Esophagus muscularis mucosa (tissue), 4 donors: ENCODE results near the gene ELK4.

Source experiments
- EP300 ChIP-seq: sonication (generic); formaldehyde crosslinking; IDR thresholded peaks from one replicate; pipeline ENCODE4 v1.6.1; 2017; ENCODE audit warnings: antibody characterized with exemption
- POLR2A ChIP-seq: fragments of 450-650 bp; IDR thresholded peaks from one replicate; pipeline ENCODE4 v1.6.1; 2017; ENCODE audit warnings: antibody characterized with exemption, moderate library complexity, mild to moderate bottlenecking, low read depth
- POLR2AphosphoS5 ChIP-seq, 2 donors: sonication (generic); formaldehyde crosslinking; IDR thresholded peaks; one replicate each; pipeline ENCODE4 v1.6.1; 2017; ENCODE audit warnings: antibody characterized with exemption in 2 of 2
- TF ChIP-seq, protein P1 (sequence below), 3 experiments: fragments of 200-600 bp in 2 of 3; fragments of 450-650 bp in 1 of 3; sonication (generic) in 2 of 3; IDR thresholded peaks; one replicate each; pipeline ENCODE4 v1.5.1; 2017 to 2019; ENCODE audit warnings: antibody characterized with exemption in 3 of 3, mild to moderate bottlenecking in 2 of 3, moderate library complexity in 1 of 3

DNA sequence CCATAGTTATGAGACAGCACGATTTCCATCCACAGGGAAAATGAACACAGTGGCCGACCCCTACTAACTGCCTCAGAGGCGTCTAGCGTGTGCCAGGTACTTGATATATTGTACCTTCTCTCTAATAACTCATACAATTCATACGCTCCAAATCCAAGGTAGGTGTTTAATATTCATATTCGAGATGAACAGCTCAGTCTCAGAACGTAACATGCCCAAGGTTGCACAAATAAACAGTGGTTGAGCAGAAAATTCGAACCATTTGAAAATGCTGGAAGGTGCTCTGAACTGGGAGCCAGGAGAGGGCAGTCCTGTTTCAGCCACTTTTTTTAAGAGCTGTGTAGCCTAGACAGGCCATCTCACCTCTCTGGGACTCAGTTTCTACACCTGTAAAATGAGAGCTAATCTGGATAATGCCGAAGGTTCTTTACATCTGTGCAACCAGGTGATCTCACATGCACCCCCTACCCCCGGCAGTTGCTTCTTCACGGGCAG, 40.6 kb upstream of the ELK4 start:
- no peak for TF ChIP-seq POLR2AphosphoS5 (IDR thresholded peaks at IDR 0.05)
- TF ChIP-seq, protein P1, sequence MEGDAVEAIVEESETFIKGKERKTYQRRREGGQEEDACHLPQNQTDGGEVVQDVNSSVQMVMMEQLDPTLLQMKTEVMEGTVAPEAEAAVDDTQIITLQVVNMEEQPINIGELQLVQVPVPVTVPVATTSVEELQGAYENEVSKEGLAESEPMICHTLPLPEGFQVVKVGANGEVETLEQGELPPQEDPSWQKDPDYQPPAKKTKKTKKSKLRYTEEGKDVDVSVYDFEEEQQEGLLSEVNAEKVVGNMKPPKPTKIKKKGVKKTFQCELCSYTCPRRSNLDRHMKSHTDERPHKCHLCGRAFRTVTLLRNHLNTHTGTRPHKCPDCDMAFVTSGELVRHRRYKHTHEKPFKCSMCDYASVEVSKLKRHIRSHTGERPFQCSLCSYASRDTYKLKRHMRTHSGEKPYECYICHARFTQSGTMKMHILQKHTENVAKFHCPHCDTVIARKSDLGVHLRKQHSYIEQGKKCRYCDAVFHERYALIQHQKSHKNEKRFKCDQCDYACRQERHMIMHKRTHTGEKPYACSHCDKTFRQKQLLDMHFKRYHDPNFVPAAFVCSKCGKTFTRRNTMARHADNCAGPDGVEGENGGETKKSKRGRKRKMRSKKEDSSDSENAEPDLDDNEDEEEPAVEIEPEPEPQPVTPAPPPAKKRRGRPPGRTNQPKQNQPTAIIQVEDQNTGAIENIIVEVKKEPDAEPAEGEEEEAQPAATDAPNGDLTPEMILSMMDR (IDR thresholded peaks at IDR 0.05), result no peak
- no peak for TF ChIP-seq POLR2A
- no peak for TF ChIP-seq EP300
